NCI-H146 treated with DMSO at 0.1 percent for 48 hours (cell line): Measurements from ENCODE around the gene NCOR1.
"Not testable (repeated sequence)": the region's sequence is repeated elsewhere in the genome, so short reads cannot be mapped to it uniquely, and the experiment has no call there.

Source experiments
- DNase-seq: peaks from one replicate; lab custom pipeline; 2025; ENCODE audit not compliant: unreplicated experiment; lab: John Stamatoyannopoulos, UW

Gene NCOR1

DNA sequence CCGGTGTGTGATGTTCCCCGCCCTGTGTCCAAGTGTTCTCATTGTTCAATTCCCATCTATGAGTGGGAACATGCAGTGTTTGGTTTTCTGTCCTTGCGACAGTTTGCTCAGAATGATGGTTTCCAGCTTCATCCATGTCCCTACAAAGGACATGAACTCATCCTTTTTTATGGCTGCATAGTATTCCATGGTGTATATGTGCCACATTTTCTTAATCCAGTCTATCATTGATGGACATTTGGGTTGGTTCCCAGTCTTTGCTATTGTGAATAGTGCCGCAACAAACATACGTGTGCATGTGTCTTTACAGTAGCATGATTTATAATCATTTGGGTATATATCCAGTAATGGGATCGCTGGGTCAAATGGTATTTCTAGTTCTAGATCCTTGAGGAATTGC is 63.0 kb downstream of the NCOR1 start:
- not testable (repeated sequence) for DNase-seq

DNA sequence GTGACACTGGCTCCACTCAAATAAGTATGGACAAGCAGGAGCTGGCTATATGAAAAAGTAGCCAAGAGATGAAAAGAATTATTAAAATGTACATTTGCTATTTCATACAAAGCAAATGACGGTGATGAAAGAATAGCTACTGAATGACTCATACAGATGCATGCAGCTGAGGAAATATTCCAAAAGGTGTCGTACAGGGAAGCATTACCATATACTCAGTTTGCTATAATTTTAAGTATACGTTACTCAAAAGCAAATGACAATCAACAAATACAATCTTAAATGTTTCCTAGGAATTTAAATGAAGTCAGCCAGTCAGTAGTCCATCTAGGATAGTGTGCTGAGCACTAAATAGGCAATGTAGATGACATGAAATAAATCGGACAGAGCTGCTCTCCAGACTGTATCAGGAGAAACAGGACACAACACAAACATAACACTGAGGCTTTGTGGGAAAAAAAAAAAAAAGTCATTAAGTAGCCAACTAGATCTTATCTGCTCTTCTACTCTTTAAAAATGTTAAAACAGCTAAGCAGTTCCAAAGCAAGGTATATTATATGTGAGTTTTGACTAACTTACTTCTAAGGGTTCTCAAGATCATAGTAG is 65.0 kb downstream of the NCOR1 start:
- DNase-seq, result no peak

DNA sequence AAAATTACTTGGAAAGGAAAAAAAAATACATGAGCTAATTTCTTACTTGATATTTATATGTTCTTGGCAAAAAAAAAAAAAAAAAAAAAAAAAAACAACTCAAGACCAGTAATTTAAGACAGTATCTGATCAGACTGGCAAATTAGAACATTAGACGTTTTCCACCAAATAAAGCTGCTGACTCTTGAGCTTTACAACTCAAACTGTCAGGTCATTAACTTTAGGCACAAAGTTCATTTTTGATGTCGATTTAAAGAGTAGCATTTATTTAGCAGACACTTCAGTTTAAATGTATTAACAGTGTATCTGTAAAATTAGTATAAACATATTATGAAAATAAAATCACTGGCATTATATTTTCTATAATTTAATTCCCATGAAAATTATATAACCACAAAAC is 66.7 kb downstream of the NCOR1 start:
- DNase-seq, result no peak

DNA sequence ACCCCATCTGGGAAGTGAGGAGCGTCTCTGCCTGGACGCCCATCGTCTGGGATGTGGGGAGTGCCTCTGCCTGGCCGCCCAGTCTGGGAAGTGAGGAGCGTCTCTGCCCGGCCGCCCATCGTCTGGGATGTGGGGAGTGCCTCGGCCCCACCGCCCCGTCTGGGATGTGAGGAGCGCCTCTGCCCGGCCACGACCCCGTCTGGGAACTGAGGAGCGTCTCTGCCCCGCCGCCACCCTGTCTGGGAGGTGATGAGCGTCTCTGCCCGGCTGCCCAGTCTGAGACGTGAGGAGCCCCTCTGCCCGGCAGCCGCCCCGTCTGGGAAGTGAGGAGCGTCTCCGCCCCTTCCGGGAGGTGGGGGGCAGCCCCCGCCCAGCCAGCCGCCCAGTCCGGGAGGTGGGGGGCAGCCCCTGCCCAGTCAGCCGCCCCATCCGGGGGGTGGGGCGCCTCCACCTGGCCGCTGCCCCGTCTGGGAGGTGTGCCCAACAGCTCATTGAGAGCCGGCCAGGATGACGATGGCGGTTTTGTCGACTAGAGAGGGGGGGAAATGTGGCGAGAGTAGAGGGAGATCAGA is 69.9 kb downstream of the NCOR1 start:
- DNase-seq, result not testable (repeated sequence)

DNA sequence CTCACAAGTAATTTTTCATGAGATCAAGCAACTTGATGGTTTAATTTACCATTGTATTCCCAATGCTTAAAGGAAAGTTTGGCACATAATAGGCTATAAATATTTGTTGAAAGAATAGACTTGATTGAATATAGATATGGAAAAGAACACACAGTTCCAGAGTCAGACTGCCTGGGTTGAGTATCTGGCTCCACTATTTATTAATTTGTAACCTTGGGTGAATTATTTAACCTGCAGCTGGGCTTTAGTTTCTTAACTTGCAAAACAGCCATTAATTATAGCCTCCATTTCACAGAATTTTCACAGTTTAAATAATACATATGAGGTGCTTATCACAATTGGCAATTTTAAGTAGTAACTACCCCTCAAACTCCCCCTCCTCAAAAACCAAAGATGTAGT is 73.6 kb downstream of the NCOR1 start:
- no peak for DNase-seq

DNA sequence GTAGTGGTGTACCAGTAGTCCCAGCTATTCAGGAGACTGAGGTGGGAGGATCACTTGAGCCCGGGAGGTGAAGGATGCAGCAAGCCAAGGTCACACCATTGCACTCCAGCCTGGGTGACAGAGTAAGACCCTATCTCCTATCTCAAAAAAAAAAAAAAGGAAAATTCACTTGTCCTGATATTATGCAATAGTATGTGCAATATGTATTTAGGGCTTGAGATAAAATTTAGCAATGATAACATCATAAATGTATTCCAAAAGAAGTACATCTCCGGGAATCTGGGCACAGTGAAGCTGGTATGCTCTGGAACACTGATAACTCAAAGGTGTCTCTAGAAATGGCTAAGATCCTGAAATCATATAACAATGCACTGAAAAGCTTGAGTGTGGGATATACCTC is 74.5 kb downstream of the NCOR1 start:
- DNase-seq, result no peak

DNA sequence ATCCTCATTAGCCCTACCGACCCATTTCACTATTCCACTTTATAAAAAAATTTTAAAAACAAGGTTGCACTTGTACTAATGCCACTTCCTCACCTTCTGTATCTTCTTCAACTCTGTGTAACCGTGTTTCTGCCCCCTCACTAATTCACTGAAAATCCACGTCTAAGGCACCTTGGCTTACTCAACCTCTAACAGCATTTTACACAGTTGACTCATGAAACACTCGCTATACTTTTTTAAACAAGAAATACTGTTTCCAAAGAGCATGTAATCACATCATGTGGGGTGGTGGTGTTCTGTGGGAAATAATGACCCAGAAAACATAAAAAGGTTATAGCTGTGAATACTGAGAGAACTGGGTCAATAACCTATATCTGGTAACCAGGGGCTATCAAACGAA is 79.9 kb downstream of the NCOR1 start:
- no peak for DNase-seq

DNA sequence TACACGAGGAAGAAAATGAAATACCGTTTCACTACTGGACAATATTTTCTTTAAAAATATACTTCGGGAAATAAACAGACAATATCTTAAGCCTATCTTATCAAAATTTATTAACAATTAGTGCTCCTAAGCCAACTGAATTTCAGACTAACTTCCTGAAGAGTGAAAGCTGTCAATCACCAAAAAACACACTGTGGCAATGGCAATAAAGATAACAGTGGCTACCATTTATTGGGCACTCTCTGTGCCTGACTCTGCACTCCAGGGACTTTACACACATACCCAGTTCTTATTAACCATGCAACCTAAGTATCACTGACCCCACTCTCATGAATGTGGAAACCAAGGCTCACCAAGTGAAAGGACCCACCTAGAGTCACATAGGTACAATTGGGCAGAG is 83.7 kb downstream of the NCOR1 start:
- no peak for DNase-seq

DNA sequence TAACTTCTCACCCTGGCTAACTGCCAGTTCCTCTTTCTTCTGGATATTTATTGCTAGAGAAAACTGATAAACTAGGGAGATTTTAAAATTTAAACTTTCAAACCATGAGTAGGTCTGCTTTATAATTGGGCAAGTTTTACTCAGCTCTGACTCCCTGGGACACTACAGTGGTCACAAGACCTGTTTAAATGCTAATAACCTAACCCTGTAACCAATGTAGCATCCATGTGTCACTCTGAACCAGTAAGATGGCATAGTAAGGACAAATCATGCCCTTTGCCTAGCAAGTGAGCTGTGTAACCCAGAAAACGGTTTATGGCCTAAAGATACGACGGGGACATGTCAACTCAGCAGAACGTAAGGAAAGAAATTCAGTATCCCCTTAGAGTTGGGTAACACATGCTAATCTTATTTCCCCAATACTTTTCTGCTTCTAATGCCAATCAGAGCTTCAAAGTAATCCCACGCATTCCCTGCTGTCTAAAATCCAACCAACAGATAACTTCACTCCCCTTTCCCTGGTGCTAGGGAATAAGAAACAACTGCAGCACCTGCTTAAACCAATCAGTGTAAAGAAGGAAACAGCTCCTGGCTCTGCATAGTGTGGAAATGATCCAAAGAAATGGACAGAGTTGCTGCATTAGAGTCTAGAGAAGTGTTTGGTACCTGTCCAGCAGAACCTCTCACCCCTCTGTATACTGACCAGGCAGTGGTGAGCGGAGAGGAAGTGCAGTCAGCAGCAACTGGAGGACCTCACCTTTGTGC is 85.7 kb downstream of the NCOR1 start:
- DNase-seq, result no peak

DNA sequence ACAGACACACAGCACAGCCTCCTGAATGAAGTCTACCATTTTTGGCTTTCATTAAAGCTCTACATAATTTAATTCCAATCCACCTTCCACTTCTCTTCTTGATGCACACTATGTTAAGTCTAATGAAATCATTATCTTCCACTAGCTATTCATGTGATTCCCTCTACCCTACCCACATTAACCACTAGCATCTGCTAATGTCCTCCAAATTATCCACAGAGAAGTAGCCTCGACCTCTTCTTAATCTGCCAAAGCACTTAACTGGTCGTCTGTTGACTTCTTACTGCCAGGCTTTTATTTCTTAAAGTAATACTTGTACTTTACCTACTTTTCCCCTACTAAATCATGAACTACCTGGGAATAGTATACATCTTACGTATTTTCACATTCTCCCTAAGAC is 91.8 kb downstream of the NCOR1 start:
- DNase-seq, result no peak

DNA sequence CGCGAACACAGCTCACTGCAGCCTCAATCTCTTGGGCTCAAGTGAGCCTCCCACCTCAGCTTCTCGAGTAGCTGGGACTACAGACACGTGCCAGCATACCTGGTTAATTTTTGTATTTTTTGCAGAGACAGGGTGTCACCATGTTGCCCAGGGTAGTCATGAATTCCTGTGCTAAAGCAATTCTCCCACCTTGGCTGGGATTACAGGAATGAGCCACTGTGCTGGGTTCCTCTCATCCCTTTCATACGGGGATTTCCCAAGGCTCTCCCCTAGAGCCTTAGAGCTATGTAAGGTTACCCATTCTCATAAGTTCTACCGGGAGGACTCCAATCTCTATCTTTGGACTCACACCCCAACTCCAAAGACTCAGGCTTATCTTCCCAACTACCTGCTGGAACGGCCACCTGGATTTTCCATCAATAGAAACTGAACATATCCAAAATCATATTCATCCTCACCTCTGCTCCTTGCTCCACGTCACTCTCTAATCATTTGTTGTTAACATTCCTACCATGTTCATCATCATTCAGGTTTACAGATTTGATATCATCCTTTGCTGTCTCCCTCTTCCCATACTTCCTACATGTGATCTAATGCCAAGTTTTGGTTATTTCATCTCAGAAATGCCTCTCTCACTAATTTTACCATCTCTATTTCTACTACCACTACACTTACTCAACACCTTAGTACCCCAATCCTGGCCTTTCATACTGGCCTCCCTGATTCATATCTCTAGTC is 92.5 kb downstream of the NCOR1 start:
- no peak for DNase-seq

DNA sequence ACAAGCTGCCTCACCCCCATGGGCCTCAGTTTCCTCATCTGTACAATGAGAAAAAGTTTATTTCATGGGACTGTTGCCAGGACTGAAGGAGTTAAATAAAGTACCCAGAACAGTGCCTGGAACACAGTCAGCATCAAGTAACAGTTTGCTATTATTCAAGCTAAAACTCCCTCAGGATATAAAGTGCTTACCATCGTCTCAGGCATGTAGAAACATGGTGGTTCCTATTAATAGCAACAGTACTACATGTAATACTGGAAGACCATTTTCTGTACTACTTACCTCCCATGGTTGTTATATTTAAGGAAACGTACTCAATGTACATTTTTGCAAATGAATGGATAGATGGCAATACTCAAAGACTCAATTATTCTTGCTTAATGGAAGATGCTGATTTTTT is 93.4 kb downstream of the NCOR1 start:
- DNase-seq, result no peak

DNA sequence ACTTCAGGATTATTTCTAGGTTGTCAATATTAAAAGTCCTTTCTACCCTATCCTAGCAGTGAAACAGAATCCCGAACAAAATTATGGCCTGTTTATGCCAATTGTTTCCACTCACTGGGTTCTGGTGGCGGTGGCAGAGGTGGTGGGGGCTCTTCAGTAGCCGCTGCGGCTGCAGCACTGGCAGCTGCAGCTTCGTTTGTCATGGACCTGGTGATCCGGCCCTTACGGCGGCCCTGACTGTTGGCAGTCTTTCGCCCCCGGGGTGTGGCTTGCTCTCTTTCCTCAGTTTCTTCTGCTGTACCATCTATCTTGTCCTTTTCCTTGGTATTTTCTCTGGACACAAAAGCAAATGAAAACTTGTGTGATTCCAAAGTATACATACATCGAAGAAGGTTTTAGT is 94.4 kb downstream of the NCOR1 start:
- DNase-seq, result no peak

DNA sequence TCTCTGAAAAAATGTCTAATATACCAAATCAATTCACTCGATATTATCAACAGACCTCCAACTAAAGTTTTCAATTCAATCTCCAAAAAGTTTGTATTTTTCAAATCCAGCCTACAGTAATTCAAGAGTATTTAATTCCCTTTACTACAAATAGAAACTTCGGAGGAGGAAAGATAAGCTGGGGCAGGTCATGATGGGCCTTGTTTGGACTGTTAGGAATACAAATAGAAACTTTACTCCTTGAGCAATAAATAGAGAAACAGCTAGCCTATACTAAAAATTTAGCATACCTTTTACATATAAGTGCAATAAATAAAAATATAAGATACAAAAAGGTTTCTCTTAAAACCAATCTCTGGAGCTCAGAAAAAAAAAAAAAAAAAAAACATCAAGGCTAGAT is 98.2 kb downstream of the NCOR1 start:
- no peak for DNase-seq

DNA sequence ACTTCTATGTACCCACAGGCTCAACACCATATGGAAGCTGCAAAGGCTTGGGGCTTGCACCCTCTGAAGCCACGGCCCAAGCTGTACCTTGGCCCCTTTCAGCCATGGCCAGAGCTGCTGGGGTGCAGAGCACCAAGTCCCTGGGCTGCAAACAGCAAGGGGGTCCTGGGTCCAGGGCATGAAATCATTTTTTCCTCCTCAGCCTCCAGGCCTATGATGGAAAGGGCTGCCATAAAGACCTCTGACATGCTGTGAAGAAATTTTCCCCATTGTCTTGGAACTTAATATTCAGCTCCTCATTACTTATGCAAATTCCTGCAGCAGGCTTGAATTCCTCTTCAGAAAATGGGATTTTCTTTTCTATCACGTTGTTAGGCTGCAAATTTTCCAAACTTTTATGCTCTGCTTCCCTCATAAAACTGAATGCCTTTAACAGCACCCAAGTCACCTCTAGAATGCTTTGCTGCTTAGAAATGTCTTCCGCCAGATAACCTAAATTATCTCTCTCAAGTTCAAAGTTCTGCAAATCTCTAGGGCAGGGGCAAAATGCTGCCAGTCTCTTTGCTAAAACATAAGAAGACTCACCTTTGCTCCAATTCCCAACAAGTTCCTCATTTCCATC is 100.1 kb downstream of the NCOR1 start:
- not testable (repeated sequence) for DNase-seq

DNA sequence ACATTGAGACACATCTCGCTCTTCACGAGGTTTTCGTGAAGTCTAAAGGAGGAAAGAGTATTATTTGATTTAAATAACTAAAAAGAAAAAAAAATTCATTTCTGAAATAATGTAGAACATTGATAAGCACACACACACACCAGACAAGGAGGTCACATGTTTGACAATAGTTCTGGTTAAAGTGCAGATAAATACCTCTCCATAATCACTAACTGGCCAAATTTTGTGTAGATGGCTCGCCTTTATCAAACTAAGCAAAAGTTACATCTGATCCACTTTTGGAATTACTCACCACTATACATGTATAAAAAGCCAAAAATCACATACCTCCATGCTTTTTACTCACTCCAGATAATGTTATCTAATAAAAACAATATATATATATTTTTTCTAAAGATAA is 106.5 kb downstream of the NCOR1 start:
- DNase-seq, result no peak

DNA sequence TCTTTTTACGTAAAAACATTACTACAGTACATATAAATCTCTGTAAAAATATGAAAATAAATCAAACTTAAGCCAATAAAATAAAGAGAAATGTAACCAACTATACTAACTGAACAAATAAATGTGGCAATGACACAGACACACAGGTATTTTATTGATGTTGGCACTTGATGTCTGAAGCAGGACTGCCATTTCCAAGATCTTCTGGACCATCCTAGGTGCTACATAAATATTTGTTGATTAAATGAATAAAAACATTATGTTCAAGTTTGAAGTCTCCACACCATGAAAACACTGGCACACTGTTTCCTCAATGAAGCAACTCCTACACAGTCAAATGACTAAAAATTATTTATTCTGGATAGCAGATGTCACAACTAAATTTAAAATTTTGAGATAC is 106.9 kb downstream of the NCOR1 start:
- DNase-seq, result no peak

DNA sequence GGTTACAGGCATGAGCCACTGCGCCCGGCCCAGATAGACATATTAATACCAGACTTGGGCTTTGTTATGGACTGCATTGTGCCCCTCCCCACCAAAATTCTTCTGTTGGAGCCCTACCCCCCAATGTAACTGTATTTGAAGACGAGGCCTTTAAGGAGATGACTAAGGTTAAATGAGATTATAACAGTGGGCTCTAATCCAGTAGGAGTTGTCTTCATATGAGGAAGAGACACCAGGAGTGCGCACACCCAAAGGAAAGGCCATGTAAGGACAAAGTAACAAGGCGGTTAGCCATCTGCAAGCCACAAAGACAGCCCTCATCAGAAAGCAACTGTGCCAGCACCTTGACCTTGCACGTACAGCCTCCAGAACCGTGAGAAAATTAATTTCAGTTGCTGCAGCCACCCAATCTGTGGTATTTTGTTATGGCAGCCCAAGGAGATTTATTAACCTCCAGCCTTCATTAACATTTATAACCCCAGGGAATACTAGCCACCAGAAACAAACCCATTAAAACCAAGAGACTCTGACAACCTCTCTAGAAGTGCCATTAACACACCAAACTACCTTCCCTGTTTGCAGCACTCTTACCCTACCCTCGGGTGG is 108.1 kb downstream of the NCOR1 start:
- DNase-seq, result no peak

DNA sequence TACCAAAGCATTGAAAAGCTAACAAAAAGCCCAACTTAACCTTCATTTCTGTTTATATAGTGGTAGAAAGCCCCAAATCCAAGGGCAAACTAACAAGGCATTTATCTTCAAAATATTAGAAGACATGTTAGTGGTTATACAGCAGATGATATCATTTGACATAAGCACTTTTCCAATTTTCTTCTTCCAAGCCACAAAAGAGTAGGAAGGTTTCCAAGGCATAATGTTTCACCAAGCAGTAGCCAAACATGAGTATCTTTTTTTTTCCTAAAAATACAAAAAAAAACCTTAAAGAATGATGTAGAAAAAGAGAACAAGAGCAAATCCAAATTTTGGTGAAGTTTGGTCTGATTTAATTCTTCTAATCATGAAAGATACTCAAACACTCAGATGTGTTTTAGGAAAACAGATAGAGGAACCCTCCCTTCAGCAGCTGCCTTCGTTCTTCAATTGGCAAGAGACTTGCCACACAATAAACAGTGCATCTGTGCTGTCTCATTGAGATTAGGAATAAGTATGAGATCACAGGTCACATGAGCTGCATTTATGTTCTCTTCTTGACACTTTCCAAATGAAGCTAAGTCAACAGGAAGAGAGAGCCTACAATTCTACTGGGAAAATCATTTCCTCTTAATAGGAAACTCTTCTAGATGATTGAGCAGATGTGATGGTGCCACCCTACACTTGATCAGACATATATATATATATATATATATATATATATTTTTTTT is 109.0 kb downstream of the NCOR1 start:
- DNase-seq, result no peak

DNA sequence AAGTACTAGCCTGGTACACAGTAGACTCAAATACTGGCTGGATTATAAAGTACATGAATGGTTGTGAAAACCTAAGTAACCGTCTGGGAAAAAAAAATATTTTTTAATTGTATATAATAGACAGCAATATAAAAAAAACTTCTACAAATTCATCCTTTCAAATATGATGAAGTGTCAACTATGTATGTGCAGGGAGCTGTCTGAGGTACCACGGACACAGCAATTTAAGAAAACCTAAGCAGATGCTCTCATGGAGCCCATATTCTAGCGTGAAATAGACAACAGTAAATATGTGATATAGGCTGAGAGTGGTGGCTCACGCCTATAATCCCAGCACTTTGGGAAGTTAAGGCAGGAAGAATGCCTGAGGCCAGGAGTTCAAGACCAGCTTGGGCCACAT is 111.1 kb downstream of the NCOR1 start:
- DNase-seq, result no peak
